ENCODE measurements around the gene TRMT61A.

- TF ChIP-seq POLR2AphosphoS5 (IDR thresholded peaks at IDR 0.05) (no peak), POLR2A (IDR thresholded peaks at IDR 0.05) (no peak)
- TF ChIP-seq, protein P1, sequence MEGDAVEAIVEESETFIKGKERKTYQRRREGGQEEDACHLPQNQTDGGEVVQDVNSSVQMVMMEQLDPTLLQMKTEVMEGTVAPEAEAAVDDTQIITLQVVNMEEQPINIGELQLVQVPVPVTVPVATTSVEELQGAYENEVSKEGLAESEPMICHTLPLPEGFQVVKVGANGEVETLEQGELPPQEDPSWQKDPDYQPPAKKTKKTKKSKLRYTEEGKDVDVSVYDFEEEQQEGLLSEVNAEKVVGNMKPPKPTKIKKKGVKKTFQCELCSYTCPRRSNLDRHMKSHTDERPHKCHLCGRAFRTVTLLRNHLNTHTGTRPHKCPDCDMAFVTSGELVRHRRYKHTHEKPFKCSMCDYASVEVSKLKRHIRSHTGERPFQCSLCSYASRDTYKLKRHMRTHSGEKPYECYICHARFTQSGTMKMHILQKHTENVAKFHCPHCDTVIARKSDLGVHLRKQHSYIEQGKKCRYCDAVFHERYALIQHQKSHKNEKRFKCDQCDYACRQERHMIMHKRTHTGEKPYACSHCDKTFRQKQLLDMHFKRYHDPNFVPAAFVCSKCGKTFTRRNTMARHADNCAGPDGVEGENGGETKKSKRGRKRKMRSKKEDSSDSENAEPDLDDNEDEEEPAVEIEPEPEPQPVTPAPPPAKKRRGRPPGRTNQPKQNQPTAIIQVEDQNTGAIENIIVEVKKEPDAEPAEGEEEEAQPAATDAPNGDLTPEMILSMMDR (IDR thresholded peaks at IDR 0.05): no peak
These were observed 32.6 kb downstream of the TRMT61A start for GRCh38 chr14:103561381-103562178.

Measured in prostate gland (tissue), 2 donors.